Endothelial cell of umbilical vein (primary cell): ENCODE results near the gene COL4A2.

Source experiments
- EZH2 ChIP-seq: IDR thresholded peaks from 2 replicates; pipeline ENCODE4 v1.6.1; 2012; ENCODE audit warnings: borderline replicate concordance, low read depth, mild to moderate bottlenecking, moderate library complexity, low read length, inconsistent platforms; ENCODE audit not compliant: severe bottlenecking
- JUN ChIP-seq: IDR thresholded peaks from 2 replicates; pipeline ENCODE4 v1.6.1; 2011; ENCODE audit warnings: borderline replicate concordance, low read depth; ENCODE audit not compliant: insufficient read length, insufficient read depth
- MYC ChIP-seq: IDR thresholded peaks from one replicate; pipeline ENCODE4 v1.6.1; 2011; ENCODE audit warnings: mild to moderate bottlenecking, low read depth, low read length
- POLR2AphosphoS5 ChIP-seq: IDR thresholded peaks from 2 replicates; pipeline ENCODE4 v1.6.1; 2012; ENCODE audit warnings: low read depth, mild to moderate bottlenecking, control low read depth, low read length, moderate library complexity; ENCODE audit not compliant: insufficient read depth
- TF ChIP-seq, protein P1 (sequence below), 2 donors: IDR thresholded peaks; 1 replicate in 1 of 2; 2 replicates in 1 of 2; pipeline ENCODE4 v1.5.1; 2011; ENCODE audit warnings: low read length in 2 of 2, mild to moderate bottlenecking in 2 of 2, moderate library complexity in 2 of 2, control low read depth in 1 of 2, inconsistent platforms in 1 of 2, low read depth in 1 of 2; ENCODE audit not compliant: insufficient read depth in 1 of 2; ENCODE audit errors: extremely low read depth in 1 of 2

DNA sequence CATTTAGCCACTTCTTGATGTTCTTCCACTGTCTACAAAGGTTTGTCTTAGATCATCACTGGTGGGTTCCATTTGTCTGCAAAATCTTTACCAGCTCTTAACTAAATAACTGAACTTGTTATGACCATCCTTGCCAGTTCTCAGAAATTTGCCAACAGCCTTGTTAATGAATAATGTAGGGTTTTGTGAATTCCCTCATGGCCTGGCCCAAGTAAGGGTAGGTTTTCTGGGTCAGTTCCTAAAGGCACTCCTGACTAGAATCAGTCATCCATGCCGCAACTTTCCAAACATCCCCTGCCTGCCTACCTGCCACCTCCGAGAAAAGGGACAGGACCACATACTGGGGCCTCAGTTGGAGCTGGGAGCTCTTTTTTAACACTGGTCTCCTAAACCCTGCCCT lies 4.1 kb upstream of the COL4A2 start:
- TF ChIP-seq EZH2 (no peak), MYC (no peak), POLR2AphosphoS5 (no peak), JUN (no peak)
- TF ChIP-seq, protein P1, sequence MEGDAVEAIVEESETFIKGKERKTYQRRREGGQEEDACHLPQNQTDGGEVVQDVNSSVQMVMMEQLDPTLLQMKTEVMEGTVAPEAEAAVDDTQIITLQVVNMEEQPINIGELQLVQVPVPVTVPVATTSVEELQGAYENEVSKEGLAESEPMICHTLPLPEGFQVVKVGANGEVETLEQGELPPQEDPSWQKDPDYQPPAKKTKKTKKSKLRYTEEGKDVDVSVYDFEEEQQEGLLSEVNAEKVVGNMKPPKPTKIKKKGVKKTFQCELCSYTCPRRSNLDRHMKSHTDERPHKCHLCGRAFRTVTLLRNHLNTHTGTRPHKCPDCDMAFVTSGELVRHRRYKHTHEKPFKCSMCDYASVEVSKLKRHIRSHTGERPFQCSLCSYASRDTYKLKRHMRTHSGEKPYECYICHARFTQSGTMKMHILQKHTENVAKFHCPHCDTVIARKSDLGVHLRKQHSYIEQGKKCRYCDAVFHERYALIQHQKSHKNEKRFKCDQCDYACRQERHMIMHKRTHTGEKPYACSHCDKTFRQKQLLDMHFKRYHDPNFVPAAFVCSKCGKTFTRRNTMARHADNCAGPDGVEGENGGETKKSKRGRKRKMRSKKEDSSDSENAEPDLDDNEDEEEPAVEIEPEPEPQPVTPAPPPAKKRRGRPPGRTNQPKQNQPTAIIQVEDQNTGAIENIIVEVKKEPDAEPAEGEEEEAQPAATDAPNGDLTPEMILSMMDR (IDR thresholded peaks at IDR 0.05; ENCODE audit: extremely low read depth in 1 of 2, insufficient read depth in 1 of 2, low read depth in 1 of 2, low read length in 2 of 2) = no peak
